RPMI7951 (cell line): ENCODE data around the gene PSME1. TPM values are rescaled to one million over a fixed set of nuclear protein-coding genes. Genes with fewer than 3 reads are reported as not detected.

Experiments
- DNase-seq: peaks from one replicate; pipeline ENCODE4 v3.0.0-alpha.2; 2012; ENCODE audit warnings: low read depth
- total RNA-seq: library from RNA; depleted of rRNA; stranded (reverse); fragments of >200 nt; shearing (Covaris generic); gene quantifications from 2 replicates; pipeline ENCODE4 v1.2.3, GENCODE V29; 2014

The PSME1 gene
- total RNA-seq, 1 experiment from 2014 or later: 294 TPM

GRCh38 chr14:24146978-24147760 is 11.2 kb downstream of the PSME1 start, which contains the start of gene RNF31:
RNF31 (plus strand) TSS chr14:24147498; CDS start chr14:24147699, 201 bp downstream.
- DNase-seq: peak; percentile 98

GRCh38 chr14:24147761-24148428 is 11.9 kb downstream of the PSME1 start:
- DNase-seq: no peak

GRCh38 chr14:24149302-24149969 is 13.4 kb downstream of the PSME1 start:
- no peak for DNase-seq

- no peak for DNase-seq
These were observed 14.1 kb downstream of the PSME1 start for GRCh38 chr14:24150061-24150460.

GRCh38 chr14:24150567-24150966 is 14.6 kb downstream of the PSME1 start:
- DNase-seq: no peak

GRCh38 chr14:24150993-24151392 is 15.0 kb downstream of the PSME1 start:
- DNase-seq: no peak

GRCh38 chr14:24151404-24152080 is 15.5 kb downstream of the PSME1 start:
- no peak for DNase-seq

- DNase-seq: no peak
These were observed 19.1 kb downstream of the PSME1 start for GRCh38 chr14:24155100-24155499.

- DNase-seq: no peak
These were observed 20.8 kb downstream of the PSME1 start for GRCh38 chr14:24156840-24157239.

GRCh38 chr14:24157331-24157730 is 21.3 kb downstream of the PSME1 start:
- no peak for DNase-seq

- no peak for DNase-seq
These were observed 23.9 kb downstream of the PSME1 start for GRCh38 chr14:24159777-24160498.

- DNase-seq: no peak
These were observed 24.5 kb downstream of the PSME1 start for GRCh38 chr14:24160499-24160849.

- peak; percentile 92 for DNase-seq
These were observed 25.1 kb downstream of the PSME1 start, which contains the start of gene IRF9 for GRCh38 chr14:24160850-24161804. IRF9 (plus strand) TSS chr14:24161265; CDS start chr14:24162145, 880 bp downstream.

- no peak for DNase-seq
These were observed 26.1 kb downstream of the PSME1 start for GRCh38 chr14:24162093-24162492.

GRCh38 chr14:24164518-24164991 is 28.6 kb downstream of the PSME1 start:
- DNase-seq: no peak

- DNase-seq: no peak
These were observed 29.8 kb downstream of the PSME1 start for GRCh38 chr14:24165785-24166184.

GRCh38 chr14:24167469-24168114 is 31.6 kb downstream of the PSME1 start:
- no peak for DNase-seq

- no peak for DNase-seq
These were observed 35.6 kb downstream of the PSME1 start, which contains the start of gene REC8 for GRCh38 chr14:24171422-24172260. REC8 (plus strand) TSS chr14:24172080; CDS start chr14:24172553, 473 bp downstream.
